K562 (cell line): ENCODE results near the gene GSTM2. TPM values are rescaled to one million over a fixed set of nuclear protein-coding genes. Genes with fewer than 3 reads are reported as not detected.
A peak's percentile ranks its signal among the peaks of the same experiment; 100 is the strongest.

Experiments
- ATAC-seq: fragments of 200-7000 bp; cut with Tn5 transposase; 3 replicates; pipeline ENCODE4 v1.9.1; 2020; ENCODE audit warnings: moderate library complexity
- BruUV-seq: library from RNA; stranded (reverse); fragments of 400-500 nt; replicated peaks from 2 replicates; lab custom pipeline; 2021; lab: Mats Ljungman, UMichigan
- CTCF ChIA-PET: fragments of 300-600 bp; formaldehyde crosslinking; extraction: SDS; loops from one replicate; lab custom pipeline; 2021; ENCODE audit warnings: low intra/inter-chr PET ratio; lab: Yijun Ruan, JAX
- POLR2A ChIA-PET: fragments of 300-600, 350-650 bp; sonication (Branson Sonifier 250); formaldehyde crosslinking; extraction: SDS; loops from one replicate; lab custom pipeline; 2021; ENCODE audit warnings: antibody characterized with exemption, inconsistent platforms; lab: Yijun Ruan, JAX
- DNase-seq, 4 experiments: peaks; one replicate each; pipeline versions ENCODE4 v3.0.0 to v3.0.0-alpha.2; 2011 to 2018; ENCODE audit warnings: low spot score in 3 of 4, mixed read lengths in 3 of 4; ENCODE audit errors: extremely low read depth in 1 of 4
- FAIRE-seq: peaks from 2 replicates; lab custom pipeline; 2011; peaks lifted over from hg19 to GRCh38; lab: Jason Lieb, UNC
- H2AFZ ChIP-seq: 2 replicates; pipeline ENCODE4 v1.6.0; 2011; ENCODE audit warnings: low read depth, low read length, control low read depth, inconsistent platforms
- H3K27ac ChIP-seq: fragments of 200-600 bp; 3 replicates; pipeline ENCODE4 v1.8.0; 2011; ENCODE audit warnings: low read depth, mild to moderate bottlenecking, control low read depth, inconsistent platforms, low read length, moderate library complexity, mixed read lengths; ENCODE audit errors: extremely low read depth
- H3K27me3 ChIP-seq, 2 experiments: fragments of 300-600 bp in 1 of 2; 2 replicates in 1 of 2; 3 replicates in 1 of 2; pipeline versions ENCODE4 v1.6.0 to v1.8.0; 2011; ENCODE audit warnings: inconsistent platforms in 2 of 2, low read length in 2 of 2, mild to moderate bottlenecking in 1 of 2, mixed read lengths in 1 of 2, moderate library complexity in 1 of 2; ENCODE audit not compliant: control insufficient read depth in 2 of 2, insufficient read depth in 2 of 2
- H3K36me3 ChIP-seq: fragments of 300-600 bp; 3 replicates; pipeline ENCODE4 v1.8.0; 2011; ENCODE audit warnings: mild to moderate bottlenecking, low read length, inconsistent platforms; ENCODE audit not compliant: control insufficient read depth, insufficient read depth
- H3K4me1 ChIP-seq, 2 experiments: fragments of 200-600 bp in 1 of 2; replicated peaks in 1 of 2; 2 replicates in 1 of 2; 3 replicates in 1 of 2; pipeline versions ENCODE4 v1.5.1 to v1.8.0; 2011; ENCODE audit warnings: inconsistent platforms in 2 of 2, low read length in 2 of 2, mild to moderate bottlenecking in 1 of 2, mixed read lengths in 1 of 2, moderate library complexity in 1 of 2; ENCODE audit not compliant: control insufficient read depth in 2 of 2, insufficient read depth in 2 of 2
- H3K4me2 ChIP-seq: 2 replicates; pipeline ENCODE4 v1.6.1; 2011; ENCODE audit warnings: low read length, control low read depth, inconsistent platforms, mixed read lengths; ENCODE audit not compliant: insufficient read depth
- H3K4me3 ChIP-seq: fragments of 200-600 bp; sonication (generic), shearing (Covaris generic); 2 replicates; pipeline ENCODE4 v1.5.1; 2016; ENCODE audit warnings: control low read depth, inconsistent platforms
- H3K79me2 ChIP-seq: fragments of 200-600 bp; 3 replicates; pipeline ENCODE4 v1.8.0; 2011; ENCODE audit warnings: low read length, inconsistent platforms; ENCODE audit not compliant: control insufficient read depth, insufficient read depth
- H3K9ac ChIP-seq, 2 experiments: 2 replicates each; pipeline versions ENCODE4 v1.6.0 to v1.6.1; 2011; ENCODE audit warnings: low read depth in 2 of 2, low read length in 2 of 2, control low read depth in 1 of 2, inconsistent platforms in 1 of 2, mild to moderate bottlenecking in 1 of 2, mixed read lengths in 1 of 2; ENCODE audit not compliant: insufficient read depth in 1 of 2
- H3K9me1 ChIP-seq: one replicate; pipeline ENCODE4 v1.6.0; 2011; ENCODE audit warnings: inconsistent platforms, mild to moderate bottlenecking, low read length, moderate library complexity; ENCODE audit not compliant: control insufficient read depth, insufficient read depth
- H3K9me3 ChIP-seq: replicated peaks from 2 replicates; pipeline ENCODE4 v1.5.1; 2011; ENCODE audit warnings: low read depth, low read length, inconsistent platforms; ENCODE audit not compliant: control insufficient read depth, insufficient read depth
- H4K20me1 ChIP-seq: replicated peaks from 2 replicates; pipeline ENCODE4 v1.6.1; 2011; ENCODE audit warnings: low read length, inconsistent platforms, mixed read lengths; ENCODE audit not compliant: control insufficient read depth, insufficient read depth
- CEBPG ChIP-seq, 3 experiments: fragments of 200-800 bp in 1 of 3; sonication (Bioruptor generic) in 1 of 3; sonication (generic) in 1 of 3; formaldehyde crosslinking in 1 of 3; IDR thresholded peaks in 2 of 3; conservative IDR thresholded peaks in 1 of 3; 2 replicates each; pipeline versions ENCODE4 v1.6.1 to v1.8.0; 2016 to 2022; ENCODE audit warnings: missing compliant biosample characterization in 2 of 3, missing genetic modification characterization in 2 of 3, mild to moderate bottlenecking in 1 of 3, missing genetic modification reagents in 1 of 3
- MYBL2 ChIP-seq, 2 experiments: fragments of 450-650 bp in 1 of 2; sonication (generic) in 1 of 2; formaldehyde crosslinking in 1 of 2; IDR thresholded peaks; 2 replicates each; pipeline versions ENCODE4 v1.6.1 to v1.8.1; 2017 to 2022; ENCODE audit warnings: borderline replicate concordance in 1 of 2, inconsistent platforms in 1 of 2, low read depth in 1 of 2, mild to moderate bottlenecking in 1 of 2, missing genetic modification reagents in 1 of 2, moderate library complexity in 1 of 2
- PYGO2 ChIP-seq: fragments of 450-650 bp; IDR thresholded peaks from 2 replicates; pipeline ENCODE4 v1.6.1; 2016; ENCODE audit warnings: mild to moderate bottlenecking, missing genetic modification characterization, moderate library complexity, missing compliant biosample characterization
- WGBS: fragments of 100-300 bp; shearing (Covaris generic); methylation state at CpG from one replicate; pipeline ENCODE4 v1.1.6; 2016; ENCODE audit warnings: low coverage, mixed read lengths; ENCODE audit not compliant: insufficient coverage; ENCODE audit errors: missing lambda C conversion rate; 5-methylcytosine and 5-hydroxymethylcytosine counted together
- in situ Hi-C: fragments of 300-500 bp; cut with MboI; formaldehyde crosslinking; loops from 4 replicates; pipeline ENCODE4 v1.15.0; 2018; ENCODE audit warnings: inconsistent platforms, mixed read lengths
- intact Hi-C: fragments of 100-400 bp; cut with micrococcal nuclease; formaldehyde crosslinking; loops from 2 replicates; pipeline ENCODE4 v1.14.2; 2022
- polyA plus RNA-seq, 8 experiments: library from polyadenylated mRNA; depleted of rRNA in 4 of 8; stranded (reverse) in 5 of 8; unstranded in 3 of 8; fragments of >200 nt; fragmentation: Nextera tagmentation in 2 of 8; fragmentation: Illumina TruSeq in 1 of 8; extraction: Ambion mirVana in 2 of 8; extraction: Trizol in 1 of 8; gene quantifications; 2 replicates each; pipeline versions ENCODE4 v1.2.1 to v1.2.3, GENCODE V29; 2011 to 2014; ENCODE audit warnings: inconsistent platforms in 1 of 8, missing spikeins in 1 of 8
- total RNA-seq, 7 experiments: library from RNA; depleted of rRNA in 6 of 7; stranded (reverse); fragments of >200 nt in 6 of 7; fragmentation: Illumina TruSeq in 2 of 7; extraction: Trizol in 2 of 7; gene quantifications; 2 replicates each; pipeline versions ENCODE4 v1.2.1 to v1.2.3, GENCODE V29; 2011 to 2021; ENCODE audit warnings: low replicate concordance in 1 of 7

Gene GSTM2
- total and polyA plus RNA-seq, 9 of the 15 experiments (the other 6 are each of a cell fraction or from before 2014, with no cell fraction given) = 1.6 to 15.1 (median 6.8) TPM

GRCh38 chr1:109713636-109714035 is 45.8 kb downstream of the GSTM2 start:
- ChIA-PET POLR2A (no interaction called here), CTCF (no interaction called here)
- no peak overlapping the region for H3K27ac ChIP-seq
- H3K36me3 ChIP-seq = no peaks in the 10 kb centered on the region
- peaks cover 4 to 10% of the 10 kb centered on the region in 2 experiments; a peak in 4 of 5 replicates for H3K4me1 ChIP-seq
- H3K9me1 ChIP-seq = no peaks in the 10 kb centered on the region
- WGBS = 7% methylated on average over 5 of the region's 5 CpGs
- TF ChIP-seq PYGO2 (tag) = no peak
- TF ChIP-seq MYBL2 (IDR thresholded peaks at IDR 0.05; ENCODE audit: low read depth) = no peak
- TF ChIP-seq MYBL2 (CRISPR knock-in tag; IDR thresholded peaks at IDR 0.05; ENCODE audit: borderline replicate concordance) = no peak
- TF ChIP-seq CEBPG (CRISPR knock-in tag; IDR thresholded peaks at IDR 0.05) = no peak
- TF ChIP-seq CEBPG (tag; conservative IDR thresholded peaks at IDR 0.05 in 1 of 2, IDR thresholded peaks at IDR 0.05 in 1 of 2) = no peak
- intact Hi-C loops = no loop called here
- no peak for ATAC-seq
- 0 out of 2 replicates have a peak, but pooled peaks cover 2% of the 10 kb centered on the region for H3K9me3 ChIP-seq
- no TSS peak for BruUV-seq
- no peaks in the 10 kb centered on the region for H4K20me1 ChIP-seq
- no peak for FAIRE-seq
- no peaks in the 10 kb centered on the region for H3K79me2 ChIP-seq
- no peak overlapping the region for H3K4me2 ChIP-seq
- no peak overlapping the region for H3K9ac ChIP-seq
- H3K27me3 ChIP-seq = peaks cover 0 to 6% of the 10 kb centered on the region in 2 experiments; a peak in 2 of 5 replicates
- DNase-seq = peak in 3 of 4 experiments; percentile 4 to 5 (median 5)
- H2AFZ ChIP-seq = no peak overlapping the region
- in situ Hi-C loops = no loop called here
- H3K4me3 ChIP-seq = no peak overlapping the region
